ENCODE measurements around the gene ICE2.
A peak's percentile ranks its signal among the peaks of the same experiment; 100 is the strongest.

Gene ICE2

DNA sequence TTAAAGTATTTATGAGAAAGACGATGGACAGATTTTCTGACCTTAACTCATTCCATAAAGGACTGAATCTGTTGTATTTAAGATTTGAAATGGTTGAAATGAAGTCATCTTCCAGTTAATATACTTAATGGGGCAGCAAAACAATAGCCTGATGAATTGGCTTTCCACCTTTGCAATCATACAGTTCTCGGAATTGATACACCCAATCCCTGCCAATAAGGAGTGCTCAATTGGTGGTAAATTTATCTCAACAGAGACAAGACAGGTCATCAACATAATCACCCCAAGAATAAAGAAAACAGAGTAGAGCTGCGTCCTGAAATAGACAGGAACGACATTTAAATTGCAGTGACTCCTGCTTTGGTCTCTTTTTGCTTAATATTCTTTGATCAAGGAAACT, 92.3 kb downstream of the ICE2 start:
- FAIRE-seq = no peak

DNA sequence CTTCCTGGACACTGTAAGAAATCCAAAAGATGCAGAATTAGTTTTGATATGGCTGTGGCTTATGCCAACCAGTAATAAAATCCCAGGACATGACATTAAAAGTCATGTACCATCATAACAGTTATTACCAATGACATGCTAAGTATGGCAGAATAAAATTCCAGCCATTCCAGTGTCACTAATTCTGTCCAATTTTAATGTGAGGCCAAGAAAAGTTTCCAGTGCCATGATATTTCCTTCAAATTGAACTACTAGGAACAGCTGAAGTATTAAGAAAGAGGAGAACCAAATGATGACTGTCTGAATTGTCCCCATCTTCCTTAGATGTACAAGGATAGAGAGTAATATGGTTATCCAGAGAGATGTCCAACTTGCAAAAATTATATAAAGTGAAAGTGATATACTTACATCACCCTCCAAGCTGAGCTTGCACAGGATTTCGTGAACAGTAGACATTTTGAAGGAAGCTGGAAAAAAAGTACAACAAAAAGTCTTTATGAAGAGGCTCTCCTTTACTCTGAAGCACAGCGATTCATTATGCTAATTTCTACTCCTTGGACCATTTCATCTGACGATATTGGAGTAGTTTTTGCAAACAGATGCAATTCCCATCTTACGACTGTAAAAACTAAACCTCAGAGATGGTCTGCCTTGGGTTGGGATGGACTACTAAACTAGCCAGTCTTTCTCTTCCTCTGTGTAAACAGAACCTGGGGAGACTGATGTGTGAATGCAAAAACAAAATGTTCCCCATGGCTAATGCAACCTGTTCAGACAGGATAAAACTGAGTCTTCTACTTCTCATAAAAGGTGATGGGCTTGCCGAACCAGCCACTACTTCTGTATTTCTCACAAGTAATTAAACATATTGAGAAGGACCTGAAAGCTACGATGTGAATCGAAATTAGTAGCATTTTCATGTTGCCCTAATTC, 93.1 kb downstream of the ICE2 start:
- no peak for FAIRE-seq

DNA sequence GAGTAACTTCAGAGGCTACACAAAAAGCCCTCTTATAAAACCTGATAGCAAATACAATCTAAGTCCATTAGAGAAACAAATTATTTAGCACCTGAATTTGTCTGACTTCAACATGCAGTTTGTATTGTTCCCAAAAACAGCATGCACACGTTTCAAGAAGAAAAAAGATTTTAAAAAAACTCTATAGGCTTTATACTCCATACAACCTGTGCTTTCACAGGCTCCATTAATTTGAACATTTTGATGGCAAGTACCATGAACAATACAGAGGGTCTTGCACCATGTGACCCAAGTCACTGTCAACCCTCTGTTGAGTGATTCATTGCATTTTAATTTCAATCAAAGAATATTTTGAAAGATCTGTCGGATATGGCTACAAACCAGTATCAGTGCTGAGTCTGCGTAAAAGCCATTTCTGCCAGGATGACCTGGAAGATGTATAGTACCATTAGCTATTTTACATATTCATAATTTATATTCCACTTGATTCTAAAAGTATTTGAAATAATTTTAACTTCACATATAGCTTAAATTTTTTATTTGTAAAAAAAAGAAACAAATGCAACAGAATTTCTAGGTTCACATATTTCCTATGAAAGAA, 94.3 kb downstream of the ICE2 start:
- no peak for FAIRE-seq

DNA sequence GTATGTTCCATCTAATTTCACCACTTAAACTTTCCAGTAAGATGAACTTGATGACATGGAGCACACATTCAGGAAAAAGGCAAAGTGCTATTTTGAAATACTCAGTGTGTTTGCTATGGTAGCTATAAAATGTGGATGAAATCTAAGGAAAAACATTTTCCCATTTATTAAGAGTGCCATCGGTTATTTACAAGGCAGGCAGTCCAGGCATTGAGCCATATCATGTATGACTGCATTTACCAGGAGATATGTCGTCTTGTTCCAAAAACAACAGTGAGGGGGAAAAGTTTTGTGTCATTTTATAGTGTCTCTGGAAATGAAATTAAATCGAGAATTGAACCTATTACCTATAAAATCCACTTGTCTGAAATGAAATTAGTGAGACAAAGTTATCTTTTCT, 94.9 kb downstream of the ICE2 start:
- no peak for FAIRE-seq

DNA sequence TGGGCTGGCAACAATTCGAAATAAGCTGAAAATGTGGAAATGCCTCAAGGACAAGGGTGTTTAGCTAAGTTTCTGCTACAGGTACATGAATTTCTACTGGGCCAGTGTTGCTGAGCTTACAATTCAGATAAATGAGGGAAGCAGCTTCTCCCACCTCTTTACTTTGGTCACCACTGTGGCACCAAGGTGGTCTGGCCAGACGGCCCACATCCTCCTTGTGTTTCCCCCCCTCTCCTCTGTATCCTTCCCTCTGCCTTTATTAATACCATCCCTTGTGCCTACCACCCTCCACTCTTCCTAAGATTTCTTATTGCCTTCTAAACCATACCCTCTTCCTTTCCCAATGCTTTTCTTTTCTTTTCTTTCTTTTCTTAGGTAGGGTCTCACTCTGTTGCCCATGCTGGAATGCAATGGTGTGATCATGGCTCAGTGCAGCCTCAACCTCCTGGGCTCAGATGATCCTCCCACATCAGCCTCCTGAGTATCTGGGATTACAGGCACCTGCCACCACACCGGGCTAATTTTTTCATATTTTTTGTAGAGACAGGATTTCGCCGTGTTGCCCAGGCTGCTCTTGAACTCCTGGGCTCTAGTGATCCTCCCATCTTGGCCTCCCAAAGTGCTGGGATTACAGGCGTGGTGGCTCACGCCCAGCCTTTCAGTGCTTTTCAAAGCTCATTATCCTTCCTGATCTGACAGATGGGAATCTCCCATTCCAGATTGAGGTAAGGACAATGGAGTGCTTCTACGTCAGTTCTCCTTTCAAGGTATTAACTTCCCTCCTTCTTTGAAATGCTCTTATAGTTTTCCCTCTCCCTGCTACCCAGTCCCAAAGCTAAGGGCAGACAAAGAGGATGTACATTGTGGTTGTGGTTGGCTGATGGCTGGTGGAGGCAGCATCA, 95.9 kb downstream of the ICE2 start:
- FAIRE-seq = no peak

DNA sequence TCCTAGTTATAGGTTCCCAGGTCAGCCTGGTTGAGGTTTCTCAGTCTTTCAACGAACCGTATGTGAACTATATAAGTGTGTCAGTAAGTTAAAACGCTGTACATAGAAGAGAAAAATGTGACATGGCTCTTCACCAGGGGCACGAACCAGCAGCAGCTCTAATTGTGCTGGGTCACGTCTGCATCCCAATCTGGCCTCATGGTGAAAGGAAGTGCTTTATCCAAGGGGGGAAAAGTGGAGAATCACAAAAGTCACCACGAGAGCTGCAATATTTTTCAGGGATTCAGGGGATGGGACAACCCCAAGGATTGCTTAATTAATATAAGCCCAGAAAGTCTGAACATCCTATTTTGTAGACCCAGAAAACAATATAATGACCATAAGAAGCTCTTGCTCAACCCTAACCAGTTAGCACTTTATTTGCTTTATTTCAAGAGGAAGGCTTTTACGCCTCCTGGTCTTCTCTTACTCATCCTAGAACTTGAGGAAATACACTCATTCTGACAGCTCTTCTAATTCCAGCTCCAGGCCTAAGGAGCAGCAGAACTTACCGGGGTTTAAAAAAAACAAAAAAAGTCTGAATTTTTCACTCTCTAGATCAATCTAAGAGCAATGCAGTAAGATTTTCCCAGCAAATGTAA, 97.7 kb downstream of the ICE2 start:
- no peak for FAIRE-seq

DNA sequence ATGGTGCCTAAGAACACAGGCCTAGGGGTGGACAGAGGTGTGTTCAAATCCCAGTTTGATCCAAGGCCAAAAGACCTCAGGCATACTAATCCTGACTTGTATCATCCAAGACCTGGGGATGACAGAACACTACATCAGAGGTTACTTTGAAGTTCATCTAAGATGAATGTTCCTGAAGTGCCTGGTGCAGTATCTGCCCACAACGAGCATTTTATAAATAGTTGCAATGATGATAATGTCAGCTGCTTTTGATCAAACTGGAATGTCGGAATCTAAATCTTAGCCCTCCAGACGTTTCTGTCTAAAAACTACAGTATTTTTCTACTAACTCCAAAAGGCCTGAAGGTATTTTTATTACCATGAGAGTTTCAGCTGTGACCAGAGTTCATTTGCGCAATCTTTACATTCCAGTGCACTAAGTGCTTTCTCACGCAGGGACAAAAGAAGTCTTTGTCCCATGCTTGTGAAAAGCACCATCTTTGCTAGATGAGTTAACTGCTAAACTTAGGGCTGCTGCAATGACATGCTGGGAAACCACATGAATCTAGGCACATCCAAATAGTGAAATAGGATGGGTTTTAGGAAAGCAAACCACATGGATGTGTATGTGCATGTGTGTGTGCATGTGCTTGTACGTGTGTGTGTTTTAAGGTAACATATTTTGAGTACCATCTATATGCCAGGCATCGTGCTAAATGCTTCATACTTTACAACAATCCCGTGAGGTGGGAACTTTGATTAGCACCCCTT, 99.2 kb downstream of the ICE2 start:
- no peak for FAIRE-seq

DNA sequence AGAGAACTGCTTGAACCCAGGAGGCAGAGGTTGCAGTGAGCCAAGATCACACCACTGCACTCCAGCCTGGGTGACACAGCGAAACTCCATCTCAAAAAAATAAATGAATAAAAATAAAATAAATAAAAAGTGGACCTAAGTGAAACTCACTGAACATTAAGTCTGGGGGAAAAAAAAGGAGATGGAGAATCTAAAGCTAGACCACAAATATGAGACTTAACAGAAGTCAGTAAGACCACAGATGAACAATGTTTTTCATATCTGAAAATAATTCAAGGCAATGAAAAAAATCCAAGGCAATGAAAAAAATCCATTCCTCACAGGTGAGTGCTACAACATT, 99.8 kb downstream of the ICE2 start:
- FAIRE-seq = no peak

DNA sequence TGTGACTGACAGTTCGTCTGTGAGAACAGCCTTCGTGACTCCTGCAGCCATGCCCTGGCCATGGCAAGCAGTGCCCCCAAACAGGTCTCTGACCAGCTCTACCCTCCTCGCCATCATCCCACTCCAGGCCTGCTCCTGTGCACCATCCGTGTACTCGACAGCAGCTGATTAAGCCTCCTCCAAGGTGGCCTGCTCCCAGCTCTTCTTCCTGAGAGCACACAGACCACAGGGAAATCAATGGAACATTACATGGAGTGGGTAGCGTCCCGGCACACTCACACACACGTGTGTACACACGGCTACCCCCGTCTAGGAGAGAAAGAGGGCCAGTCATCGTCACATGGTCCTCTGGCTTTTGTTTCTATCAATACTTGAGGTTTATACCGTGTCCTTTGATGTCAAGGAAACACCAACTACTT, 102.3 kb downstream of the ICE2 start:
- FAIRE-seq = no peak

DNA sequence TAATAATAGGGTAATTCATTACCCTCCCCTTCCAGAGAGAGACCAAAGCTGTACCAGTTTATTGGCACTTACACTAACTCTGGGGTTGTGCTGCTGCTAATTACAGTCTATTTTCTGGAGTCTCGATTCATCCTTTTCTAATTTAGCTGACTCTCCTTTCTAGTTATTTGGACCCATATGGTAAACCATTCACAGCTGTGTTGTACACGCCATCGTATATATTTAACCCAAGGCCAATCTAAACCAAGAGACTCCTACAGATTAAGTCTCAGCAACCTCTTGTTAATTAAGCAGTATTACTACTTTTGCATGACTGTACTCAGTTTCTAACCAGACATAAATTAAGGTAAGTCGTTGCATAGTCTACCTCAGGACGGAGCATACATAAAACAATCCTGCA, 103.6 kb downstream of the ICE2 start:
- FAIRE-seq = no peak

DNA sequence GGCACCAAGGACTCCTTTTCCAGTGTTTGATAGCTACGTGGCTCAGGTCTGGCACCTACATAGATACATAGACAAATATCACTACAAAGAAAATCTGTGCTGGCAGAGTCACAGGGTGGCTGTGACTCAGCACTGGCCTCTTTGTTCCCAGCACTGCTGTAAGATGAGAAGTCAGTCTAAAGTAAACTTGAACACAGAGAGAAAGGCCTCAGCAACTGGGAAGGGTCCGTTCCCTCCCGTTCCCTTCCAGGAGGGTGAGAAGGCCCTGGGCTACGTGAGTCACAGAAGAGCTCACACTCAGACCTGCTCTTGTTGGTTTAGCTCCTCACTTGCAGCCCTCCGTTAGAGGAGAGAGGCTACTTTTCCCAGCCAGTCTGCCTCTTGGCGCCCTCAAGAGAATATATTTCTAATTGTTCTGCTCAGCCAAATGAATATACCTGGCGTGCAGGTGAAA, 104.3 kb downstream of the ICE2 start:
- no peak for FAIRE-seq

DNA sequence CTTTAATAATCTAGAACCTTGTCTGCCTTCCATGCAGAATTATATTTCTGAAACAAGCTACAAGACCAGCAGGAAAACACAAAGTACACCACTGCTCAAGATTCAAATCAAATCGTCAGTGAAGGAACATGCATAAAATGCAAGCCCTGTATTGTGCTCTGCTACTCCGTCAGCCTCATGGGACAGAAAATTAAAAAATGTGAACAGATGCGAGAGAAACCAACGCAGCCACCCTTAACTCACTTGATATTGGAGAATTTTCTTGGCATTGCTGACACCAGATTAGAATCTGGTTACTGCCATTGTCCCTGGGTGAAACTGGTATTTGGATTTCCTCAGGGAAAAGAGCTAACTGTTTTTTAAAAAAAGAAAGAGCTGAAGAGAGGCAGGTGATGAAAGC, 104.7 kb downstream of the ICE2 start:
- FAIRE-seq = no peak

DNA sequence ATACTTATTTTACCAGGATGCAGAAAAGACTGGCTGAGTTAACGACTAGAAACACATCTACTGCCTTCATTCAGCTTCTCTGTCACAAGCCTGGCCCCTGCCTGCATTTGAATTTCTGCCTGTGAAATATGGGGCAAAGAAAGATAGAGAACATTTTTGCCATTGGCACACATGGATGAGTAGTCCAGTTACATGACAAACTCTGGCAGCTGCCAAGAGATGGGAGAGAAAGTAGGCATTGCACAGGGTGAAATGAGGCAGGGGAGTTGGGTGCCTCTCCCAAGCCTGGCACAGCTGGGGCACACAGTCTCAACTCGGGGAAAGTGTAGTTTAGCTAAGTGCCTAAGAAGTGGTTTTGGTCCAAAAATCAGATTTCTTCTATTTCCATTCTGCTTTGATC, 105.2 kb downstream of the ICE2 start:
- no peak for FAIRE-seq

DNA sequence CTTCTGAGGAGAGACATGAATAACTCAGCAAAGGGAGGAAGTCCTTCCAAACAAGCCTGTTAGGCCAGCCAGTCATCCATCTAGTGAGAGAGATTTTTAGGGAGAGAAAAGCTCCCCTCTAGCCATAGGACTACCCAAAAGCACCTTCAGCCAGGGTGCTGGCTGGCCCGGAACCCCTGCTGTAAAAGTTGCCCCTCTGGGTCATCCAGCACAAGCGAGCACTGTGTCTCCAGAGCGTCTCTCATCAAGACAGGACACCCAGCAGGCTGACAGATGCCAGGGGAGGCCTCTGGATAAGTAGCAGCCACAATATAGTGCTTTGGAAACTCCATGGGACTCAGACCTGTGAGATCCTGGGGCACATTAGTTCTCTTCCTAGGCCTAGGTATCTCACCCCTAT, 105.6 kb downstream of the ICE2 start:
- FAIRE-seq = no peak

DNA sequence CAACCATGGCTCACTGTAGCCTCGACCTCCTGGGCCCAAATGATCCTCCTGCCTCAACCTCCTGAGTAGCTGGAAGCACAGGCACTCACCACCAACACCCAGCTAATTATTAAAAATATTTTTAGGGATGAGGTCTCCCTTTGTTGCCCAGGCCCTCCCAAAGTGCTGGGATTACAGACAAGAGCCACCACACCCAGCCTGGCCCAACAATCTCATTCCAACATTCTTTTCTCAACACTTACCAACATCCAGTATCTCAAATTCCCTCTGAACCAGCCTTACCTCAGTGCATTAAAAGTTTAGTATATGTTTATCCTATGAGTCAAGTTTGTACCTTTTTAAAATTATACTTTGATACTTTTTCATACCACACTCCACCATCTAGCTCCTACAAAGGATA, 106.2 kb downstream of the ICE2 start:
- FAIRE-seq = no peak

DNA sequence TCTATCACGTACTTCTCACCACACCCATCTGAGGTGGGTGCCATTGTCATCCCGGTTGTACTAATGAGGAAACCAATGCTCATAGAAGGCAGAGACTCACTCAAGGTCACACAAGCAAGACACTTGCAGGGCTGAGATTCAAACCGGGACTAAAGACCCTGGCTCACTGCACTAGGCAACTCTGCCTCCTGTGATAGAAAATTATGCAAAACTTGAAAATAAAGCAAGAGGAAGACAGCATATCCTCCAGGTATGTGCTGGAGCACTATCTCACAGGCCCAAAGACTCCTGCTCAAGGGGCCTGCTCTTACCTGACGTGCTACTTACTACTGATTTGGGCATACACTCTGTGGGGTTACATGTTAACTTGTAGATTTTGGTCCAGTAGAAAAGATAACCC, 106.7 kb downstream of the ICE2 start:
- FAIRE-seq = no peak

DNA sequence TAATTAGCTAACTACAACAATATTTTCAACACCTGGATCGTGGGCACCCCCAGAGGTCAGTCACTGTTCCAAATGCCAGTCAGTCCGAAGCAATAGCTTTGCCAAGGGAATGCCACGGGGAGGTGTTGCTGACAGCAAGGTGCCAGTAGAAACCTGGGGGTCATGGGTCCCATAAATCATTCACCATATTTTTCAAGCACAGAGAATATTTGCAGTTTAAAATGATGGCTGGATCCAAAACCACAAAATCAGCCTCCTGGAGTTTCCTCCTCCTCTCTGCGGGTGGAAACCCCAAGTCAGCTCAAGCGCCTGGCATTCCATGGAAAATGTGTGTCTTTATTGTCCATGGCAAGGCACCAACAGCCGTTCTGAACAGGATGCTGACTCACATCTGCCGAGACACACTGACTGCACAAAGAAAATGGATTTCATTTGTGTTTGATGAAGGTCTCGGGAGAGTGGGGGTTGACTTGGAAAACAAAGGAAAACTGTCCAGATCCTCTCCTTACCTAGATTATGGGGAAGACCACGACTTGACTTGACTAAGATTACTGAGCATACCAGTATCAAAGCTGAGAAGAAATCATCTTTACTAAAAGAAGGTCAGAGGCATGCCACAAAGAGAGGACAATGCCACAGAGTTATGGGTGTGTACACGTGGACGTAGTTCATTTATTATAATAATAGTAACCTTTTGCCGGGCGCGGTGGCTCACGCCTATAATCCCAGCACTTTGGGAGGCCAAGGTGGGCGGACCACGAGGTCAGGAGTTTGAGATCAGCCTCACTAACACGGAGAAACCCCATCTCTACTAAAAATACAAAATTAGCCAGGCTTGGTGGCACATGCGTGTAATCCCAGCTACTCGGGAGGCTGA, 107.5 kb downstream of the ICE2 start:
- FAIRE-seq = peak; percentile 15

DNA sequence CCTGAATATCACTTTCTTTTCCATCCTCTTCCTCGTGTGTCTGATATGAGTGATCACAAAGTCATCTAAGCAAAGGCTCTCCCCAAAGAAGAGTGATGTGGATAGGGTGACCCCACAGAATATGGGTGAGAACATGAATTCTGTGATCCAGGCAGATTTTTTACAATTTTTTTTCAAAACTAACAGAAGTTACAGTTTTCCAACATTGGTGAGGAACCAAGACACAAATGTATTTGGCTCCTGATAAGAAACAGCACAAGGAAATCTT, 108.1 kb downstream of the ICE2 start:
- FAIRE-seq = no peak

DNA sequence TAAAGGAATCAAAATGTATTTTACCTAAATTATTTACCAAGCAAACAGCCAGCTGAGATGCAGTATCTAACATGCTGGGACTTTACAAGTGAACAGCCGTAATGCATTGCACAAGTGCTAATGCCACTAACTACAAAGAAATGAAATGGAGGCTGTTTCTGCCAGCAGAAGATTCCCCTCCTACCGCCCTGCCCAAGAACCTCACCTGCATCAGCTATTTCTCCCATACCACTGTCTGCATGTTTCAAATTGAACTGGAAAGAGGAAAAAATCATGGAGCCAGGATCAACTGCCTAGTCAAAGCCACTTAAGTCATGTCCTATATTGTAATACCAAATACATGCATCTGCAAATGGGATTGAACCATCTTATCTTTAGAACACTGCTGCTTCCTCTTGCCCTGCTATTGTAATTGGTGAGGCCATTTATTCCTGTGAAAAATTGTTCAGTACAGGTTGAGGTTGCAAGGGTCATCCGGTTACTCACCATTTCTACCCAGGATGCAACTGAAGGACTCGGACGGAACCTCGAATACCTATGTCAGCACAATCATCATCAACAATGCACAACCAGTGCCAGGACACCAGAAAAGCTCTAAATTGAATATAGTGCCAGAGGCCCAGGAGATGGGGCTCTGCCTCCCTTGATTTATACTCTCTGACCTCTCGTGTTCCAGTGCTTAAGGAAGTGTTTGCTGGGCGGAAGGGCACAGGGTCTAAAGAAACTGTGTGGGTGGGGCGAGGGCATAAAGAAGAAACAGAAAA, 108.7 kb downstream of the ICE2 start:
- FAIRE-seq = no peak

DNA sequence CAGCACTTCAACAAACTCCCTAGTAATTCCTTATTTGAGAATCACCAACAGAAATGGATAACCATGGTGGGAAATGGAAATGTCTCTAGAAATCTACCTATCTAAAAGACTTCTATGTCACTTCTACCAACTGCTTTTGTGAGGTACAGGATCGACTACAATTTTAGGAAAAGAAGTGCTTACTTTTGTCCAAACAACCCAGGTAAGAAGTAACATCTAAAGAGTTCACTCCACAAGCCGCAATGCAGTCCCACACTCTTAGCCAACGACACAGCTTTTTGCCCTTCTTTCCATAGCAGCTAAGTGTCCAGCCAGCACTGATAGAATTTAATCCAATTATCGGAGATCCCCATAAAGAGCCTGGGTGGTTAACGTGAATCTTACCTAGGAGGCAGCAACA, 109.2 kb downstream of the ICE2 start:
- no peak for FAIRE-seq

All from endometrium (tissue), 2 donors.